Activated CD4-positive, alpha-beta memory T cell treated with anti-CD3 and anti-CD28 coated beads, Interleukin-2, amount 10 ng/mL, durations not matched to agents 7 days and 5 days (primary cell): ENCODE results near the gene CASP8AP2. TPM values are rescaled to one million over a fixed set of nuclear protein-coding genes. Genes with fewer than 3 reads are reported as not detected.
"Not testable (repeated sequence)": the region's sequence is repeated elsewhere in the genome, so short reads cannot be mapped to it uniquely, and the experiment has no call there.

Experiments
- CTCF ChIA-PET: fragments of 350-600 bp; sonication (Branson Sonifier 250); formaldehyde crosslinking; loops from one replicate; lab custom pipeline; 2021; ENCODE audit warnings: antibody characterized with exemption, inconsistent platforms; lab: Charles Lee
- POLR2A ChIA-PET: fragments of 350-600 bp; sonication (Branson Sonifier 250); formaldehyde crosslinking; loops from one replicate; lab custom pipeline; 2021; ENCODE audit warnings: antibody characterized with exemption; lab: Charles Lee
- DNase-seq: peaks from one replicate; pipeline ENCODE4 v3.0.0-alpha.2; 2020
- H3K27ac Mint-ChIP-seq: one replicate; pipeline ENCODE4 v1.8.0; 2021; ENCODE audit warnings: mild to moderate bottlenecking, mixed read lengths
- H3K27me3 Mint-ChIP-seq: one replicate; pipeline ENCODE4 v1.8.0; 2021; ENCODE audit warnings: mixed read lengths
- H3K36me3 Mint-ChIP-seq: one replicate; pipeline ENCODE4 v1.8.0; 2021; ENCODE audit warnings: low read depth, mixed read lengths
- H3K4me1 Mint-ChIP-seq: one replicate; pipeline ENCODE4 v1.8.0; 2021; ENCODE audit warnings: mixed read lengths
- H3K4me3 Mint-ChIP-seq: one replicate; pipeline ENCODE4 v1.8.0; 2021; ENCODE audit warnings: mild to moderate bottlenecking, mixed read lengths
- H3K9me3 Mint-ChIP-seq: one replicate; pipeline ENCODE4 v1.8.0; 2021; ENCODE audit warnings: mixed read lengths
- total RNA-seq, 2 experiments: library from RNA; stranded (reverse); gene quantifications; one replicate each; pipeline ENCODE4 v1.2.3, GENCODE V29; 2021

The CASP8AP2 gene
- total RNA-seq, 2 experiments from 2014 or later = 37.5 to 39.0 TPM

DNA sequence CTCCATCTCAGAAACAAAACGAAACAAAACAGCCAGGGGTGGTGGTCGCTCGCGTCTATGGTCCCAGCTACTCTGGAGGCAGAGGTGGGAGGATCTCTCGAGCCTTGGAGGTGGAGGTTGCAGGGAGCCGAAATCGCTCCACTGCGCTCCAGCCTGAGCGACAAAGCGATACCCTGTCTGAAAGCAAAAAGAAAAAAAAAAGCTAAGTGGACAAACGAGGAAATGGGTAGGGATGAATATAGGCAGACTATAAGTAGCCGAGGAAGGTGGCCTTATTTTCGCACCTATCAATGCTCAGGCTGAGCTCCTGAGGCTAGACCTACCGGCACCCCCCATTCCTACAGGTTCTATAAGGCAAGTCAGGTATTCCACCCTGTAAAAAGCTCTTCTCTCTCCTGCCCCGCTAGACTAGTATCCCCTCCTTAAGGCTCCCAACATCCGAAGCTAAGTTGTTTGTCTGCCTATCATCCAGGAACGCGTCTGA, 650 bp upstream of the CASP8AP2 start:
- Mint-ChIP-seq H3K9me3 (no peaks in the 10 kb centered on the region), H3K4me3 (peak overlapping the region; percentile 99), H3K27me3 (no peaks in the 10 kb centered on the region), H3K27ac (peak overlapping the region; percentile 96), H3K36me3 (peaks cover 41% of the 10 kb centered on the region), H3K4me1 (peaks cover 37% of the 10 kb centered on the region)
- POLR2A ChIA-PET = interaction anchor here (0.6 to 4.2 kb wide), 26 partner anchors 10 to 749 kb away, joined by 3 to 160 read pairs (median 6); partner anchors contain the start of genes LYRM2, MDN1, PM20D2 and PNRC1
- CTCF ChIA-PET = interaction anchor here (0.8 to 3.0 kb wide), 8 partner anchors 10 to 650 kb away, joined by 3 to 38 read pairs (median 3); partner anchors contain the start of gene MDN1
- peak; percentile 41 for DNase-seq

DNA sequence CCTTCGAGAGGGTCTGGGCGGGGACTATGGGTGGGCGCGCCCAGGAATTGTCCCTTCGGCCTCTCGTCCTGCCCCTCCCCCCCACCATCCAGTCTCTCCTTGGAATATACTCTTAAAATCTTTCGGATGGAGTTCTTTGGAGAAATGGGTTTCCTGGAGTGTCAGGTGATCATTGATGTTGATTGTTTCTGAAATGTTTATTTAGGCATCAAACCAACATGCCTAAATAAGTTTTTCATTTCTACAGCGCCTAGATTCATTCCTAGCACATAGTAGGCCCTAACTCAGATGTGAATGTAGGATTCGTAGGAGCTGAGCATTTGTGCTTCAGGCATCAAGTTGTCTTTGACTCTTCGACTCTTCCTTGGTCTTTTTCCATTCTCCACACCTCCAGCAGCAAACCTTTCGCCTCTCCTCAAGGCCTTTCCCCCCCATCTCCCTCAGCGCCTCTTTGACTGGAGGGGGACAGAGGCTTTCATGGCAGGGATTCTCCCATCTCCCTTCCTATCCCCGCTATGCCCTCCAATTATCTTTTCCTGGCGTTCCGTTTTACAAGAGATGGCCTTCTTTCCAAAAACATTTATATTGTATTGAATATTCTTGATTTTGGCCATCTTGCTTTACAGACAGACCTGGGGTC, 610 bp downstream of the CASP8AP2 start:
- Mint-ChIP-seq H3K27ac (peak overlapping the region; percentile 96), H3K9me3 (no peaks in the 10 kb centered on the region), H3K27me3 (no peaks in the 10 kb centered on the region), H3K4me1 (peaks cover 47% of the 10 kb centered on the region), H3K36me3 (peaks cover 45% of the 10 kb centered on the region), H3K4me3 (peak overlapping the region; percentile 99)
- ChIA-PET CTCF (interaction anchor here (0.6 kb wide), 1 partner anchor 9 kb away, joined by 3 read pairs; no protein-coding TSS in a partner anchor), POLR2A (interaction anchor here (1.4 to 4.2 kb wide), 7 partner anchors 11 to 57 kb away, joined by 6 to 160 read pairs (median 16); partner anchors contain the start of gene MDN1)
- no peak for DNase-seq

- H3K9me3 Mint-ChIP-seq = no peaks in the 10 kb centered on the region
- peak overlapping the region; percentile 76 for H3K27ac Mint-ChIP-seq
- peaks cover 68% of the 10 kb centered on the region for H3K4me1 Mint-ChIP-seq
- no peaks in the 10 kb centered on the region for H3K27me3 Mint-ChIP-seq
- DNase-seq = peak; percentile 70
- peak overlapping the region; percentile 56 for H3K4me3 Mint-ChIP-seq
- H3K36me3 Mint-ChIP-seq = peaks cover 73% of the 10 kb centered on the region
- ChIA-PET POLR2A (interaction anchor here (0.5 to 1.0 kb wide), 4 partner anchors 9 to 483 kb away, joined by 3 to 4 read pairs (median 3); partner anchors contain the start of gene MDN1), CTCF (interaction anchor here (0.6 to 1.4 kb wide), 3 partner anchors 10 to 105 kb away, joined by 3 to 4 read pairs (median 4); no protein-coding TSS in a partner anchor)
These were observed 5.5 kb downstream of the CASP8AP2 start for GRCh38 chr6:89834884-89835792.

DNA sequence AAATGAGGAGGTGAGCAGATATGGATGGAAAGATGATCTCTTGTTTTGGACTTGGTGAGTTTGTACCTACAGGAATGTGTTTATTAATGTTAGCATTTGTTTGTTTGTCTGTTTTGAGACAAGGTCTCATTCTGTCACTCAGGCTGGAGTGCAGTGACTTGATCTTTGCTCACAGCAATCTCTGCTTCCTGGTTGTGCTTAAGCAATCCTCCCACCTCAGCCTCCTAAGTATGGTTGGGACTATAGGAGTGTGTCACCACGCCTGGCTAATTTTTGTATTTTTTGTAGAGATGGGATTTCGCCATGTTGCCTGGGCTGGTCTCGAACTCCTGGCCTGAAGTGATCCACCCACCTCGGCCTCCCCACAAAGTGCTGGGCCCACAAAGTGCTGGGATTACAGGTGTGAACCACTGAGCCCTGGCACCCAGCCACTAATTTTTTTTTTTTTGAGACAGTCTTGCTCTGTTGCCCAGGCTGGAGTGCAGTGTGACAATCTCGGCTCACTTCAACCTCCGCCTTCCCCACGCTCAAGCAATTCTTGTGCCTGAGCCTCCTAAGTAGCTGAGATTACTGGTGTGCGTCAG, 7.1 kb downstream of the CASP8AP2 start:
- no peaks in the 10 kb centered on the region for H3K9me3 Mint-ChIP-seq
- DNase-seq = no peak
- H3K36me3 Mint-ChIP-seq = peaks cover 64% of the 10 kb centered on the region
- no peaks in the 10 kb centered on the region for H3K27me3 Mint-ChIP-seq
- peaks cover 58% of the 10 kb centered on the region for H3K4me1 Mint-ChIP-seq
- no peak overlapping the region for H3K4me3 Mint-ChIP-seq
- ChIA-PET CTCF (interaction anchor here (1.5 kb wide), 1 partner anchor 16 kb away, joined by 3 read pairs; no protein-coding TSS in a partner anchor), POLR2A (no interaction called here)
- H3K27ac Mint-ChIP-seq = no peak overlapping the region

DNA sequence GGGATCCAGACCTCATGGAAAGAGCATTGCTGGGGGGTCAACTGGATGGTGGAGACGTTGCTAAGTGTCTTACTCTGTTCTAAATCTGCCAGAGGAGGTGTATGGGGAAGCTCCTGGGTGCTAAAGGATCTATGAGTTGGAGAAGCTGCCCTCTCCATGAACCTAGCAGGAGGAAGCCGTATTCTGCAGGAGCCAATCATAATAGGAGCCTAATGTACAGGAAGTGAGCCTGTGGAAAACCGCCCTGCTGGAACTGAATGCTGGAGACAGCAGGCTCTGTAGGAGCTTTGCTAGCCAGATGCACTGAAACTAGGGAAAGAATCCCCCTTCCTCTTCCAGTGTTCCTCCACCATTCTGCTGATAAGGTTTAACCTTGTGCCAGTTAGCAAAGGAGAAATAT, 10.9 kb downstream of the CASP8AP2 start:
- Mint-ChIP-seq H3K4me3 (no peak overlapping the region), H3K9me3 (no peaks in the 10 kb centered on the region), H3K36me3 (peaks cover 45% of the 10 kb centered on the region), H3K4me1 (peaks cover 42% of the 10 kb centered on the region), H3K27me3 (no peaks in the 10 kb centered on the region), H3K27ac (no peak overlapping the region)
- ChIA-PET POLR2A (interaction anchor here (1.5 kb wide), 1 partner anchor 21 kb away, joined by 9 read pairs; the partner anchor contains the start of gene MDN1), CTCF (no interaction called here)
- DNase-seq = no peak

- Mint-ChIP-seq H3K36me3 (peaks cover 37% of the 10 kb centered on the region), H3K9me3 (no peaks in the 10 kb centered on the region), H3K27me3 (no peaks in the 10 kb centered on the region), H3K4me1 (peaks cover 27% of the 10 kb centered on the region), H3K4me3 (no peak overlapping the region), H3K27ac (no peak overlapping the region)
- ChIA-PET CTCF (no interaction called here), POLR2A (interaction anchor here (1.1 to 3.5 kb wide), 3 partner anchors 13 to 22 kb away, joined by 3 to 16 read pairs (median 4); partner anchors contain the start of gene CASP8AP2)
- no peak for DNase-seq
These were observed 12.5 kb downstream of the CASP8AP2 start for GRCh38 chr6:89842228-89842627.

DNA sequence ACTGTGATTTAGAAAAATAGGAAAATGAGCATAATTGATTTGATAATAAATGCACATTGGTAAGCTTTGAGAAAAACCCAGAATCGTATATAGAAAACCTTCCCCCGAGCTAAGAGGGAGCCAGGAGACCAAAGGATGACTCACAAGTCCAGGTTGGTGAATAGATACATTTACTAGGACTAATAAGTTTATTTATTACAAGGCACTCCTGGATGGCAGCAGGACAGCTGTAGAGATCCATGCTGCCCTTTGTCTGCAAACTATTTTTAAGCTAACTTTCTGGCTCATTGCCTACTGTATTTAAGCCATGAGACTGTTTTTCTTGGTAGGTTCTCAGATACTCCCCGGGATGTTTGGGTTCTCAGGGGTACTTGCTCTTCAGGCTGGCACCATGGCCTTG, 13.4 kb downstream of the CASP8AP2 start:
- Mint-ChIP-seq H3K36me3 (peaks cover 34% of the 10 kb centered on the region), H3K9me3 (no peaks in the 10 kb centered on the region), H3K4me1 (peaks cover 24% of the 10 kb centered on the region), H3K4me3 (no peak overlapping the region), H3K27ac (no peak overlapping the region), H3K27me3 (no peaks in the 10 kb centered on the region)
- ChIA-PET CTCF (no interaction called here), POLR2A (interaction anchor here (0.9 to 3.5 kb wide), 3 partner anchors 8 to 14 kb away, joined by 3 to 16 read pairs (median 3); partner anchors contain the start of gene CASP8AP2)
- no peak for DNase-seq

- H3K9me3 Mint-ChIP-seq, DNase-seq, CTCF ChIA-PET, H3K27ac Mint-ChIP-seq, POLR2A ChIA-PET, H3K27me3 Mint-ChIP-seq, H3K4me3 Mint-ChIP-seq: not testable (repeated sequence)
- H3K4me1 Mint-ChIP-seq = peaks cover 22% of the 10 kb centered on the region
- H3K36me3 Mint-ChIP-seq = peaks cover 47% of the 10 kb centered on the region
These were observed 17.8 kb downstream of the CASP8AP2 start for GRCh38 chr6:89847513-89847912.

DNA sequence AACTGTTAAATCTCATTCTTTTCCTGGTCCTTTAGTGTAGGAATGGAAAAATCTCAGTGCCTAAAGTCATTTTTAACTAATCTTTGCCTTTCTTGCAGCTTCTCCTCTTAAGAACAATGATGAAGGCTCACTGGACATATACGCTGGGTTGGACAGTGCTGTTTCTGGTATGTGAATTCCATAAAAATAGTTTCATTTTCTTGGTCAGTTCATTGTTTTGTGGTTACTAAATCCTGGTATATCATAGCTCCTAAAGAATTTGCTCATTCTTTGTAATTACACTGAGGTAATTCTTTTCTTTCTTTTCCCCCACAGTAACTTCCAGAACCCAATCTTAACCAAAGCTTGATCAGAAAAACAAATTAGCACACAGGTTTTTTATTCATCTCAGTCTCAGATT, 23.4 kb downstream of the CASP8AP2 start:
- Mint-ChIP-seq H3K27me3 (no peaks in the 10 kb centered on the region), H3K36me3 (peaks cover 63% of the 10 kb centered on the region), H3K4me1 (peaks cover 15% of the 10 kb centered on the region), H3K4me3 (no peak overlapping the region), H3K27ac (no peak overlapping the region), H3K9me3 (no peaks in the 10 kb centered on the region)
- no peak for DNase-seq
- ChIA-PET CTCF (interaction anchor here (0.7 to 0.8 kb wide), 2 partner anchors 24 to 345 kb away, joined by 3 read pairs; partner anchors contain the start of gene CASP8AP2), POLR2A (no interaction called here)

- Mint-ChIP-seq H3K27ac (no peak overlapping the region), H3K4me1 (peaks cover 33% of the 10 kb centered on the region), H3K9me3 (no peaks in the 10 kb centered on the region), H3K4me3 (no peak overlapping the region), H3K36me3 (peaks cover 67% of the 10 kb centered on the region), H3K27me3 (no peaks in the 10 kb centered on the region)
- CTCF ChIA-PET = no interaction called here
- DNase-seq = no peak
- POLR2A ChIA-PET = no interaction called here
These were observed 28.4 kb downstream of the CASP8AP2 start for GRCh38 chr6:89858041-89858440.

DNA sequence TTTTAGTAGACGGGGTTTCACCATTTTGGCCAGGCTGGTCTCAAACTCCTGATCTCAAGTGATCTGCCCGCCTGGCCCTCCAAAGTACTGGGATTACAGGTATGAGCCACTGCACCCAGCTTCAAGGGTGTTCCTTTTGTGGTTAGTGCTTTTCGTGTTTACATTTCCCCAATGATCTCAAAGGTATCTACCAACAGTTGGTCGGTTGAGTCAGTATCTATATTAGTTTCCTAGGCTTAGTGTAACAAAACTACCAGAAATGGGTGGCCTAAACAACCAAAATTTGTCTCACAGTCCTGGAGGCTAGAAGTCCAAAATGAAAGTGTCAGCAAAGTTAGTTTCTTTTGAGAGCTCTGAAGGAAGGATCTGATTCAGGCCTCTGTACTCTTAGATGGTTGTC, 30.1 kb downstream of the CASP8AP2 start:
- peaks cover 2% of the 10 kb centered on the region for H3K9me3 Mint-ChIP-seq
- H3K27ac Mint-ChIP-seq = peak overlapping the region; percentile 96
- H3K27me3 Mint-ChIP-seq = no peaks in the 10 kb centered on the region
- DNase-seq = peak; percentile 50
- peaks cover 69% of the 10 kb centered on the region for H3K36me3 Mint-ChIP-seq
- ChIA-PET POLR2A (interaction anchor here (0.7 to 3.8 kb wide), 6 partner anchors 18 to 61 kb away, joined by 3 to 17 read pairs (median 3); partner anchors contain the start of genes CASP8AP2 and MDN1), CTCF (interaction anchor here (0.8 to 1.6 kb wide), 4 partner anchors 14 to 488 kb away, joined by 3 to 6 read pairs (median 4); no protein-coding TSS in a partner anchor)
- peaks cover 41% of the 10 kb centered on the region for H3K4me1 Mint-ChIP-seq
- peak overlapping the region; percentile 34 for H3K4me3 Mint-ChIP-seq

- Mint-ChIP-seq H3K9me3 (peaks cover 2% of the 10 kb centered on the region), H3K27ac (peak overlapping the region; percentile 77), H3K36me3 (peaks cover 72% of the 10 kb centered on the region), H3K4me1 (peaks cover 41% of the 10 kb centered on the region), H3K4me3 (no peak overlapping the region), H3K27me3 (no peaks in the 10 kb centered on the region)
- ChIA-PET CTCF (no interaction called here), POLR2A (interaction anchor here (3.8 kb wide), 1 partner anchor 33 kb away, joined by 17 read pairs; the partner anchor contains the start of gene CASP8AP2)
- DNase-seq = no peak
These were observed 32.6 kb downstream of the CASP8AP2 start for GRCh38 chr6:89862273-89862672.
